Osteocyte (in vitro differentiated cells): ENCODE data around the gene C19orf18. TPM values are rescaled to one million over a fixed set of nuclear protein-coding genes. Genes with fewer than 3 reads are reported as not detected.
A peak's percentile ranks its signal among the peaks of the same experiment; 100 is the strongest.
"Not testable (repeated sequence)": the region's sequence is repeated elsewhere in the genome, so short reads cannot be mapped to it uniquely, and the experiment has no call there.

Experiments used
- DNase-seq: peaks from one replicate; pipeline ENCODE4 v3.0.0; 2021; ENCODE audit warnings: mixed read lengths; ENCODE audit not compliant: unreplicated experiment; ENCODE audit errors: extremely low spot score
- H3K27ac Mint-ChIP-seq: one replicate; pipeline ENCODE4 v1.8.0; 2021; ENCODE audit warnings: mild to moderate bottlenecking, mixed read lengths; ENCODE audit not compliant: unreplicated experiment
- H3K27me3 Mint-ChIP-seq: one replicate; pipeline ENCODE4 v1.8.0; 2021; ENCODE audit warnings: mixed read lengths; ENCODE audit not compliant: unreplicated experiment
- H3K36me3 Mint-ChIP-seq: one replicate; pipeline ENCODE4 v1.8.0; 2021; ENCODE audit warnings: mixed read lengths; ENCODE audit not compliant: unreplicated experiment
- H3K4me1 Mint-ChIP-seq: one replicate; pipeline ENCODE4 v1.8.0; 2021; ENCODE audit warnings: mixed read lengths; ENCODE audit not compliant: unreplicated experiment
- H3K4me3 Mint-ChIP-seq: one replicate; pipeline ENCODE4 v1.8.0; 2021; ENCODE audit warnings: mild to moderate bottlenecking, moderate library complexity, mixed read lengths; ENCODE audit not compliant: unreplicated experiment
- H3K9me3 Mint-ChIP-seq: one replicate; pipeline ENCODE4 v1.8.0; 2021; ENCODE audit warnings: mixed read lengths; ENCODE audit not compliant: unreplicated experiment
- total RNA-seq: library from RNA; stranded (reverse); gene quantifications from 2 replicates; pipeline ENCODE4 v1.2.1, GENCODE V29; 2021
- TF ChIP-seq, protein P1 (sequence below): fragments of 200-600 bp; sonication (generic); IDR thresholded peaks from 2 replicates; pipeline ENCODE4 v1.5.0; 2021; ENCODE audit warnings: antibody characterized with exemption, mild to moderate bottlenecking, moderate library complexity

Gene C19orf18
- total RNA-seq, 1 donor from 2014 or later = 1.4 TPM

GRCh38 chr19:57935731-57936130 lies 38.6 kb downstream of the C19orf18 start:
- H3K4me1 Mint-ChIP-seq = peaks cover 11% of the 10 kb centered on the region
- peaks cover 38% of the 10 kb centered on the region for H3K9me3 Mint-ChIP-seq
- no peaks in the 10 kb centered on the region for H3K27me3 Mint-ChIP-seq
- H3K4me3 Mint-ChIP-seq = peak overlapping the region; percentile 98
- H3K36me3 Mint-ChIP-seq = peaks cover 55% of the 10 kb centered on the region
- no peak for DNase-seq
- TF ChIP-seq, protein P1, sequence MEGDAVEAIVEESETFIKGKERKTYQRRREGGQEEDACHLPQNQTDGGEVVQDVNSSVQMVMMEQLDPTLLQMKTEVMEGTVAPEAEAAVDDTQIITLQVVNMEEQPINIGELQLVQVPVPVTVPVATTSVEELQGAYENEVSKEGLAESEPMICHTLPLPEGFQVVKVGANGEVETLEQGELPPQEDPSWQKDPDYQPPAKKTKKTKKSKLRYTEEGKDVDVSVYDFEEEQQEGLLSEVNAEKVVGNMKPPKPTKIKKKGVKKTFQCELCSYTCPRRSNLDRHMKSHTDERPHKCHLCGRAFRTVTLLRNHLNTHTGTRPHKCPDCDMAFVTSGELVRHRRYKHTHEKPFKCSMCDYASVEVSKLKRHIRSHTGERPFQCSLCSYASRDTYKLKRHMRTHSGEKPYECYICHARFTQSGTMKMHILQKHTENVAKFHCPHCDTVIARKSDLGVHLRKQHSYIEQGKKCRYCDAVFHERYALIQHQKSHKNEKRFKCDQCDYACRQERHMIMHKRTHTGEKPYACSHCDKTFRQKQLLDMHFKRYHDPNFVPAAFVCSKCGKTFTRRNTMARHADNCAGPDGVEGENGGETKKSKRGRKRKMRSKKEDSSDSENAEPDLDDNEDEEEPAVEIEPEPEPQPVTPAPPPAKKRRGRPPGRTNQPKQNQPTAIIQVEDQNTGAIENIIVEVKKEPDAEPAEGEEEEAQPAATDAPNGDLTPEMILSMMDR = no peak
- H3K27ac Mint-ChIP-seq = no peak overlapping the region

DNA sequence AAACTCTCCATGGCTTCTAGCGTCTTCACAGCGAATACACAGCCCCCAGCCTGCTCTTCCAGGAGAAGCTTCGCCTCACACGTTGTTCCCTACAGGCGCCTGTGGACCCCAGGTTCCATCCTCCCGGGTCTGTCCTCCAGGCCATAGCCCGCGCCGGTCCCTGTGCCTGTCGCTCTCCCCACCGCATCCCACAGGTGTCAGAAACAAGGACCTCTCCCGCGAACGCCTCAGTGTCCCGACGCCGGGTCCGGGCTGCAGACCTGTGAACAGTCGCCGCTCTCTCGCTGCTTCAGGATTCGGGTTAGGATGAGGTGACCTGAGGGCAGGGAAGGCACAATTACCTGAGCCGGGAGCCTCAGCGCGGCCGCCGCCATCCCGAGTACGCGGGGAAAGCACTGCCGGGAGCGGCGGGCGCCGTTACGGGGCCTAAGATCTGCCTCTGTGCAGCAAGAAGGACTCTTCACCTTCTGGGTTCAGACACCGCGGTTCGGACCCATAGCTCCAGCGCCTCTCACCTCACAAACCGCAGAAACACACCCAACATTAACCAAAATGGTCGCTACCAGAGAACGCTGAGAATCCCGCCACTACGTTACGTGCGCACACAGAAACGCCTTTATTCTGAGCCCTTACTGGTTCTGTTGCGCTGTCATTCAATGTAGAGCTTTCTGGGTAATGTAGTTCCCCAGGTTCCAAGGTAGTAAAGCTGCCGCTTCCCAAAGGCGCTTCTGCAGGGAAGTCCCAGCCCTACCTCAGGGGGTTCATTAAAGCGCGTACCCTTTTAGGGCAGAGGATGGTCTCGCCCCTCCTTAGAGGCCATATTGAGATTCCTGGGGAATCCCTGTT lies 39.3 kb downstream of the C19orf18 start, which contains the start of gene ZNF418:
TSS of gene ZNF418 (minus strand) at position 583 of the 846 bp plus-strand sequence. CDS start 1,580 bp downstream, outside the sequence.
- peak within 1 kb of the TSS; percentile 98 for H3K4me3 Mint-ChIP-seq
- peak; percentile 85 for DNase-seq
- H3K27me3 Mint-ChIP-seq = no peaks in the 10 kb centered on the region
- peaks cover 39% of the 10 kb centered on the region for H3K9me3 Mint-ChIP-seq
- peak within 1 kb of the TSS; percentile 83 for H3K27ac Mint-ChIP-seq
- peaks cover 11% of the 10 kb centered on the region for H3K4me1 Mint-ChIP-seq
- H3K36me3 Mint-ChIP-seq = peaks cover 61% of the 10 kb centered on the region
- TF ChIP-seq, protein P1 = no peak

GRCh38 chr19:57927587-57927986 lies 46.7 kb downstream of the C19orf18 start:
- no peak for DNase-seq
- Mint-ChIP-seq H3K4me3 (no peak overlapping the region), H3K36me3 (peaks cover 69% of the 10 kb centered on the region), H3K9me3 (peaks cover 41% of the 10 kb centered on the region), H3K27ac (no peak overlapping the region), H3K27me3 (no peaks in the 10 kb centered on the region), H3K4me1 (no peaks in the 10 kb centered on the region)
- TF ChIP-seq, protein P1 = no peak

DNA sequence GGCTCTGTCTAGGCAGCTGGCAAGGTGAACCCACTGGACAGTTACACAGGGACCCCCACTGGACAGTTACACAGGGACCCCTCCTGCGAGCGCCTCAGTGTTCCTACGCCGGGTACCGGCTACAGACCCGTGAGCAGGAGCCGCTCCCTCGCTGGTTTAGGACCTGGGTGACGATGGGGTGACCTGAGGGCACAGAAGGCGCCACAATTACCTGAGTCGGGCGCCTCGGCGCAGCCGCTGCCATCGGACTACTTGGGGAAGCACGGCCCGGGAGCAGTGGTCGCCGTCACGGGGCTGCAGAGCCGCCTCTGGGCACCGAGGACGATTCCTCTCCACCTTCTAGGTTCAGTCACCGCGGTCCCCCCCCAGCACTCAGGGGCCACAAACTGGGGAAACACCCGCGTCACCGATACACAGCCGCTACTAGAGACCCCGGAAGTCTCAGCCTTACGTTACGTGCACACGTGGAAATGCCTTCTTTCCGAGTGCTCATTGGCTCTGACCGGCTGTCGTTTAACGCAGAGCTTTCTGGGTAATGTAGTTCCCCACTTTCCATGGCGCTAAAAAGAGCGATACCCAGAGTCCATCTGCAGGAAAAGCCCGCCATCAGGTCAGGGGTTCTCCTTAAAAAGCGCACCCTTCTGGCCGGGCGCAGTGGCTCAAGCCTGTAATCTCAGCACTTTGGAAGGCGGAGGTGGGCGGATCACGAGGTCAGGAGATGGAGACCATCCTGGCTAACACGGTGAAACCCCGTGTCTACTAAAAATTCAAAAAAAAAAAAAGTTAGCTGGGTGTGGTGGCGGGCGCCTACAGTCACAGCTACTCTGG lies 58.0 kb downstream of the C19orf18 start, which contains the start of gene ZNF417:
TSS of gene ZNF417 (minus strand) at position 425 of the 828 bp plus-strand sequence. CDS start at position 244, 181 bp downstream.
- Mint-ChIP-seq H3K27ac (peak within 1 kb of the TSS; percentile 93), H3K4me1 (peaks cover 15% of the 10 kb centered on the region), H3K9me3 (peaks cover 19% of the 10 kb centered on the region), H3K4me3 (peak within 1 kb of the TSS; percentile 91), H3K36me3 (peaks cover 63% of the 10 kb centered on the region)
- TF ChIP-seq, protein P1 = peak; percentile 33
- H3K27me3 Mint-ChIP-seq = not testable (repeated sequence)
- DNase-seq = peak; percentile 89
